HEK293 (cell line): Measurements from ENCODE around the gene PTRH1.

Experiments used
- BCL6B ChIP-seq: fragments of 450-650 bp; formaldehyde crosslinking; IDR thresholded peaks from 2 replicates; pipeline ENCODE4 v1.5.1; 2017; ENCODE audit warnings: missing biosample characterization, missing genetic modification characterization
- KLF10 ChIP-seq: fragments of 450-650 bp; IDR thresholded peaks from 2 replicates; pipeline ENCODE4 v1.5.1; 2018; ENCODE audit warnings: missing biosample characterization, mild to moderate bottlenecking, missing genetic modification characterization
- PRDM10 ChIP-seq: fragments of 450-650 bp; formaldehyde crosslinking; IDR thresholded peaks from 2 replicates; pipeline ENCODE4 v1.5.1; 2016; ENCODE audit warnings: missing biosample characterization, missing genetic modification characterization
- ZBTB17 ChIP-seq: fragments of 450-650 bp; formaldehyde crosslinking; IDR thresholded peaks from 2 replicates; pipeline ENCODE4 v1.5.1; 2016; ENCODE audit warnings: missing biosample characterization, missing genetic modification characterization
- ZFP69B ChIP-seq: fragments of 450-650 bp; formaldehyde crosslinking; IDR thresholded peaks from 2 replicates; pipeline ENCODE4 v1.5.1; 2016; ENCODE audit warnings: missing biosample characterization, missing genetic modification characterization
- ZNF112 ChIP-seq: fragments of 450-650 bp; formaldehyde crosslinking; IDR thresholded peaks from 2 replicates; pipeline ENCODE4 v1.5.0; 2017; ENCODE audit warnings: missing biosample characterization, missing genetic modification characterization
- ZNF140 ChIP-seq: fragments of 450-650 bp; formaldehyde crosslinking; IDR thresholded peaks from 2 replicates; pipeline ENCODE4 v1.5.1; 2016; ENCODE audit warnings: missing biosample characterization, missing genetic modification characterization
- ZNF155 ChIP-seq: fragments of 450-650 bp; formaldehyde crosslinking; IDR thresholded peaks from 2 replicates; pipeline ENCODE4 v1.5.1; 2016; ENCODE audit warnings: missing biosample characterization, missing genetic modification characterization
- ZNF174 ChIP-seq: fragments of 450-650 bp; formaldehyde crosslinking; IDR thresholded peaks from 2 replicates; pipeline ENCODE4 v1.5.0; 2017; ENCODE audit warnings: missing biosample characterization, mild to moderate bottlenecking, missing genetic modification characterization
- ZNF280D ChIP-seq: fragments of 450-650 bp; formaldehyde crosslinking; IDR thresholded peaks from 2 replicates; pipeline ENCODE4 v1.5.1; 2016; ENCODE audit warnings: missing biosample characterization, missing genetic modification characterization
- ZNF335 ChIP-seq: fragments of 450-650 bp; formaldehyde crosslinking; conservative IDR thresholded peaks from 2 replicates; pipeline ENCODE4 v1.5.1; 2016; ENCODE audit warnings: missing biosample characterization, missing genetic modification characterization
- ZNF394 ChIP-seq: fragments of 450-650 bp; formaldehyde crosslinking; IDR thresholded peaks from 2 replicates; pipeline ENCODE4 v1.5.1; 2016; ENCODE audit warnings: missing biosample characterization, missing genetic modification characterization, mild to moderate bottlenecking, moderate library complexity, borderline replicate concordance
- ZNF416 ChIP-seq: fragments of 450-650 bp; formaldehyde crosslinking; IDR thresholded peaks from 2 replicates; pipeline ENCODE4 v1.5.1; 2016; ENCODE audit warnings: missing biosample characterization, missing genetic modification characterization
- ZNF433 ChIP-seq: fragments of 450-650 bp; formaldehyde crosslinking; IDR thresholded peaks from 2 replicates; pipeline ENCODE4 v1.5.1; 2016; ENCODE audit warnings: missing biosample characterization, missing genetic modification characterization, low read depth
- ZNF600 ChIP-seq: fragments of 450-650 bp; formaldehyde crosslinking; IDR thresholded peaks from 2 replicates; pipeline ENCODE4 v1.5.1; 2016; ENCODE audit warnings: missing biosample characterization, missing genetic modification characterization
- ZNF76 ChIP-seq: fragments of 450-650 bp; formaldehyde crosslinking; IDR thresholded peaks from 2 replicates; pipeline ENCODE4; 2016; ENCODE audit warnings: low read depth, missing biosample characterization, missing genetic modification characterization, borderline replicate concordance
- ZSCAN4 ChIP-seq: fragments of 450-650 bp; formaldehyde crosslinking; IDR thresholded peaks from 2 replicates; pipeline ENCODE4 v1.5.1; 2017; ENCODE audit warnings: missing biosample characterization, missing genetic modification characterization

Gene PTRH1

GRCh38 chr9:127742435-127743088 is 27.1 kb upstream of the PTRH1 start (continued):
- no peak for TF ChIP-seq ZNF280D (tag by site-specific recombination)
- TF ChIP-seq ZSCAN4 (tag by site-specific recombination), result no peak
- TF ChIP-seq ZNF76 (tag by site-specific recombination), result no peak
- no peak for TF ChIP-seq ZNF140 (tag by site-specific recombination)
- TF ChIP-seq PRDM10 (tag by site-specific recombination), result no peak
- no peak for TF ChIP-seq ZNF433 (tag by site-specific recombination)
- TF ChIP-seq BCL6B (tag by site-specific recombination), result no peak
- no peak for TF ChIP-seq ZNF112 (tag by site-specific recombination)
- TF ChIP-seq ZNF416 (tag by site-specific recombination), result no peak
- TF ChIP-seq ZNF174 (tag by site-specific recombination), result no peak
- TF ChIP-seq ZNF335 (tag by site-specific recombination), result no peak
- no peak for TF ChIP-seq ZNF394
- TF ChIP-seq KLF10 (tag by site-specific recombination), result 0 out of 2 replicates have a peak, but pooled peaks have one; percentile 34
- TF ChIP-seq ZBTB17 (tag by site-specific recombination), result no peak
- TF ChIP-seq ZNF155 (tag by site-specific recombination), result no peak
- no peak for TF ChIP-seq ZFP69B (tag by site-specific recombination)
- 0 out of 2 replicates have a peak, but pooled peaks have one; percentile 5 for TF ChIP-seq ZNF600 (tag by site-specific recombination)
- TF ChIP-seq, all 188 proteins: peak for 4
